ENCODE results near the gene HEXB. TPM values are rescaled to one million over a fixed set of nuclear protein-coding genes. Genes with fewer than 3 reads are reported as not detected.

HEXB gene
- total and polyA plus RNA-seq, 9 of the 15 experiments (the other 6 are each of a cell fraction or from before 2014, with no cell fraction given): 22.9 to 158 (median 108) TPM

DNA sequence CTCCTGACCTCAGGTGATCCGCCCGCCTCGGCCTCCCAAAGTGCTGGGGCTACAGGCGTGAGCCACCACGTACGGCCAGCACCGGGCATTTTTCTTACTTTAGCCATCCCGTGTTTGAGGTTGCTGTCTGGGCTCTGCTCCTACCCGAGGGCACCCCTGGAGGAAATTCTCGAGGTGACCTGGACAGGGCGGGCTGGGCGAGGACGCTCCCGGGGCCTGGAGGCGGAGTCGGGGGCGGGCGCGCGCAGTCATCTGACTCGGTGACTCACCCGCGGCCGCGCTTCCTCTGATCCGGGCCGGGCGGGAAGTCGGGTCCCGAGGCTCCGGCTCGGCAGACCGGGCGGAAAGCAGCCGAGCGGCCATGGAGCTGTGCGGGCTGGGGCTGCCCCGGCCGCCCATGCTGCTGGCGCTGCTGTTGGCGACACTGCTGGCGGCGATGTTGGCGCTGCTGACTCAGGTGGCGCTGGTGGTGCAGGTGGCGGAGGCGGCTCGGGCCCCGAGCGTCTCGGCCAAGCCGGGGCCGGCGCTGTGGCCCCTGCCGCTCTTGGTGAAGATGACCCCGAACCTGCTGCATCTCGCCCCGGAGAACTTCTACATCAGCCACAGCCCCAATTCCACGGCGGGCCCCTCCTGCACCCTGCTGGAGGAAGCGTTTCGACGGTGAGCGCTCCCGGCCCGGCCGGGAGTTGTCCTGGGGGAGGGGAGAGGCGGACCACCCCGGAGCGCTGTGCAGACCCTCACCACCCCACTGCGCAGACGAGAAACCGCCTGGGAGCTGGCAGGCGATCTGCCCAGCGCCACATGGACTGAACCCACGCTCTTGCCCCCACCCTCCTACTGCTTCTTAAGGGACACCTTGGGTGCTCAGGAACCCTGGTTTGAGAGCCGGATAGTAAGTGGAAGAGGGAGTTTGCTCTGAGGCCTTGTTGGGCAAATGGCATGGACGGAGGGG, at the start of gene HEXB (continued):
- TF ChIP-seq, protein P1, sequence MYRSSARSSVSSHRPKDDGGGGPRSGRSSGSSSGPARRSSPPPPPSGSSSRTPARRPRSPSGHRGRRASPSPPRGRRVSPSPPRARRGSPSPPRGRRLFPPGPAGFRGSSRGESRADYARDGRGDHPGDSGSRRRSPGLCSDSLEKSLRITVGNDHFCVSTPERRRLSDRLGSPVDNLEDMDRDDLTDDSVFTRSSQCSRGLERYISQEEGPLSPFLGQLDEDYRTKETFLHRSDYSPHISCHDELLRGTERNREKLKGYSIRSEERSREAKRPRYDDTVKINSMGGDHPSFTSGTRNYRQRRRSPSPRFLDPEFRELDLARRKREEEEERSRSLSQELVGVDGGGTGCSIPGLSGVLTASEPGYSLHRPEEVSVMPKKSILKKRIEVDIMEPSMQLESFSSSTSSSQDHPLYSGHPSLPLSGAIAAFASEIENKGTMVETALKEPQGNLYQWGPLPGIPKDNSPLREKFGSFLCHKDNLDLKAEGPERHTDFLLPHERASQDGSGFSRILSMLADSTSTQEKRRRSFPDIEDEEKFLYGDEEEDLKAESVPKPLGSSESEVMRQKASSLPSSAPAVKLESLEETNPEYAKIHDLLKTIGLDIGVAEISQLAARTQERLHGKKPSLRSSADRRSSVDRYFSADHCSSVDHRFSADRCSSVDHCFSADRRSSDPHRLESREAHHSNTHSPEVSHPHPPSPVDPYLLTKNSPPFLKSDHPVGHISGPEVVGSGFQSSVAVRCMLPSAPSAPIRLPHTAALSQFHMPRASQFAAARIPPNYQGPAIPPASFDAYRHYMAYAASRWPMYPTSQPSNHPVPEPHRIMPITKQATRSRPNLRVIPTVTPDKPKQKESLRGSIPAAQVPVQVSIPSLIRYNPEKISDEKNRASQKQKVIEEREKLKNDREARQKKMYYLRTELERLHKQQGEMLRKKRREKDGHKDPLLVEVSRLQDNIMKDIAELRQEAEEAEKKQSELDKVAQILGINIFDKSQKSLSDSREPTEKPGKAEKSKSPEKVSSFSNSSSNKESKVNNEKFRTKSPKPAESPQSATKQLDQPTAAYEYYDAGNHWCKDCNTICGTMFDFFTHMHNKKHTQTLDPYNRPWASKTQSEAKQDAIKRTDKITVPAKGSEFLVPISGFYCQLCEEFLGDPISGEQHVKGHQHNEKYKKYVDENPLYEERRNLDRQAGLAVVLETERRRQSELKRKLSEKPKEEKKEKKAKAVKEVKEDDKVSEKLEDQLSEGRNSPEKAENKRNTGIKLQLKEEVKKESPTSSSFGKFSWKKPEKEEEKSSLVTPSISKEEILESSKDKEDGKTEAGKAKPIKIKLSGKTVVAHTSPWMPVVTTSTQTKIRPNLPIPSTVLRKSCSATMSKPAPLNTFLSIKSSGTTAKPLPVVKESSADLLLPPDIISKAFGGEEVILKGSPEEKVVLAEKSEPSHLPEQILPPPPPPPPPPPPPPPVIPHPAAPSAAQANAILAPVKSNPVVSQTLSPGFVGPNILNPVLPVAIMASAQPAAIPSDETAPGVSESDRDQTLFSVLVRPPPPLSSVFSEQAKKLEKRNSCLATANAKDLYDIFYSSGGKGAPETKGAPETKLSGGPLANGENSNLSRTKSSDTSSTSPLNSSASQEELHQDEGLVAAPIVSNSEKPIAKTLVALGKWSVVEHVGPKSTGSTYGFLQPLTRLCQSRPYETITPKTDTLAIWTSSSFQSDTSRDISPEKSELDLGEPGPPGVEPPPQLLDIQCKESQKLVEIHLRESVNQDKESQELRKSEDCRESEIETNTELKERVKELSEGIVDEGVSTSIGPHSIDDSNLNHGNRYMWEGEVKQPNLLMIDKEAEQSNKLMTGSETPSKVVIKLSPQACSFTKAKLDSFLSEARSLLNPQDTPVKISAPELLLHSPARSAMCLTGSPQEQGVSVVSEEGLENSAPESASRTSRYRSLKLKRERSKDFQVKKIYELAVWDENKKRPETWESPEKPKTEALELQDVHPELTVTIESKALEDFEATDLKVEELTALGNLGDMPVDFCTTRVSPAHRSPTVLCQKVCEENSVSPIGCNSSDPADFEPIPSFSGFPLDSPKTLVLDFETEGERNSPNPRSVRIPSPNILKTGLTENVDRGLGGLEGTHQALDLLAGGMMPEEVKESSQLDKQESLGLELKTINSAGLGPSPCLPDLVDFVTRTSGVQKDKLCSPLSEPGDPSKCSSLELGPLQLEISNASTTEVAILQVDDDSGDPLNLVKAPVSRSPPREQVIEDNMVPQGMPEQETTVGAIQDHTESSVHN (IDR thresholded peaks at IDR 0.05; ENCODE audit: borderline replicate concordance in 1 of 2, low read depth in 1 of 2): no peak
- TF ChIP-seq ZNF583 (CRISPR knock-in tag; IDR thresholded peaks at IDR 0.05): no peak
- TF ChIP-seq TSC22D4 (tag; IDR thresholded peaks at IDR 0.05): no peak
- peak; percentile 68 to 75 for TF ChIP-seq NRF1 (conservative IDR thresholded peaks at IDR 0.05 in 1 of 2, IDR thresholded peaks at IDR 0.05 in 1 of 2)
- no peak for TF ChIP-seq KAT2B (IDR thresholded peaks at IDR 0.05; ENCODE audit: low read depth, low read length)
- no peak for TF ChIP-seq NFE2 (IDR thresholded peaks at IDR 0.05; ENCODE audit: low read depth)
- TF ChIP-seq, protein P2, sequence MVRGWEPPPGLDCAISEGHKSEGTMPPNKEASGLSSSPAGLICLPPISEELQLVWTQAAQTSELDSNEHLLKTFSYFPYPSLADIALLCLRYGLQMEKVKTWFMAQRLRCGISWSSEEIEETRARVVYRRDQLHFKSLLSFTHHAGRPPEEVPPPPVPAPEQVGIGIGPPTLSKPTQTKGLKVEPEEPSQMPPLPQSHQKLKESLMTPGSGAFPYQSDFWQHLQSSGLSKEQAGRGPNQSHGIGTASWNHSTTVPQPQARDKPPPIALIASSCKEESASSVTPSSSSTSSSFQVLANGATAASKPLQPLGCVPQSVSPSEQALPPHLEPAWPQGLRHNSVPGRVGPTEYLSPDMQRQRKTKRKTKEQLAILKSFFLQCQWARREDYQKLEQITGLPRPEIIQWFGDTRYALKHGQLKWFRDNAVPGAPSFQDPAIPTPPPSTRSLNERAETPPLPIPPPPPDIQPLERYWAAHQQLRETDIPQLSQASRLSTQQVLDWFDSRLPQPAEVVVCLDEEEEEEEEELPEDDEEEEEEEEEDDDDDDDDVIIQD (CRISPR knock-in tag; IDR thresholded peaks at IDR 0.05): no peak
- peak; percentile 69 for TF ChIP-seq TAF1 (IDR thresholded peaks at IDR 0.05; ENCODE audit: control insufficient read depth, extremely low read depth, insufficient read depth, low read length, severe bottlenecking)
- no peak for TF ChIP-seq NR3C1 (CRISPR knock-in tag; IDR thresholded peaks at IDR 0.05)
- TF ChIP-seq, protein P3, sequence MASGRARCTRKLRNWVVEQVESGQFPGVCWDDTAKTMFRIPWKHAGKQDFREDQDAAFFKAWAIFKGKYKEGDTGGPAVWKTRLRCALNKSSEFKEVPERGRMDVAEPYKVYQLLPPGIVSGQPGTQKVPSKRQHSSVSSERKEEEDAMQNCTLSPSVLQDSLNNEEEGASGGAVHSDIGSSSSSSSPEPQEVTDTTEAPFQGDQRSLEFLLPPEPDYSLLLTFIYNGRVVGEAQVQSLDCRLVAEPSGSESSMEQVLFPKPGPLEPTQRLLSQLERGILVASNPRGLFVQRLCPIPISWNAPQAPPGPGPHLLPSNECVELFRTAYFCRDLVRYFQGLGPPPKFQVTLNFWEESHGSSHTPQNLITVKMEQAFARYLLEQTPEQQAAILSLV (tag; IDR thresholded peaks at IDR 0.05): no peak
- no peak for TF ChIP-seq ZNF408 (CRISPR knock-in tag; IDR thresholded peaks at IDR 0.05; ENCODE audit: low read depth)
- no peak for TF ChIP-seq MTA3 (IDR thresholded peaks at IDR 0.05; ENCODE audit: borderline replicate concordance)
- TF ChIP-seq PRMT5 (CRISPR knock-in tag; IDR thresholded peaks at IDR 0.05): no peak
- TF ChIP-seq TCF3 (CRISPR knock-in tag; IDR thresholded peaks at IDR 0.05): no peak
- TF ChIP-seq ZNF77 (CRISPR knock-in tag; IDR thresholded peaks at IDR 0.05): no peak
- no peak for TF ChIP-seq PRPF4 (IDR thresholded peaks at IDR 0.05; ENCODE audit: insufficient read depth, low read depth, low read length, poor library complexity, severe bottlenecking)
- no peak for TF ChIP-seq IRF2 (CRISPR knock-in tag; IDR thresholded peaks at IDR 0.05)
